HG03521 (cell line): ENCODE measurements around the gene FKBP9.
"Not testable (repeated sequence)": the region's sequence is repeated elsewhere in the genome, so short reads cannot be mapped to it uniquely, and the experiment has no call there.

Source experiments
- ATAC-seq: cut with Tn5 transposase; IDR thresholded peaks from one replicate; pipeline ENCODE4 v1.9.1; 2021; ENCODE audit warnings: mild to moderate bottlenecking, moderate library complexity; ENCODE audit not compliant: unreplicated experiment

Gene FKBP9

GRCh38 chr7:32947420-32947983, 9.7 kb upstream of the FKBP9 start:
- ATAC-seq: no peak

- ATAC-seq: no peak
These were observed 9.0 kb upstream of the FKBP9 start for GRCh38 chr7:32948202-32948601.

DNA sequence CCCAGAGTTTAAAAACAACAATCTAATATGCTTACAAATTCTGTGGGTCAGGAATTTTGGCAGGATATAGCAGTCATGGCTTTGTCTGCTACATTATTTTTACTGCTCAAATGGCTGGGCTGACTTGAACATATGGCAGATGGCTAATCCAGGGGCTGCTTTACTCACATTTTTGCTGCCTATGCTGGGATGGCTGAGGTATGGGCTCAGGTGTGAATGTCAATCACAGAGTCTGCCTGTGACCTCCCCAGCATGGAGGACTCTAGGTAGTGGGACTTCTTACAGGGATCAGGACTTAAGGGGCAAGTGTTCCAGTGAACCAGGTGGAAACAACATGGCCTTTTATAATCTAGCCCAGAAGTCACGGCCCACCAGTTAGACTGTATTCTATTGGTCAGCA, 4.4 kb upstream of the FKBP9 start:
- ATAC-seq: no peak

DNA sequence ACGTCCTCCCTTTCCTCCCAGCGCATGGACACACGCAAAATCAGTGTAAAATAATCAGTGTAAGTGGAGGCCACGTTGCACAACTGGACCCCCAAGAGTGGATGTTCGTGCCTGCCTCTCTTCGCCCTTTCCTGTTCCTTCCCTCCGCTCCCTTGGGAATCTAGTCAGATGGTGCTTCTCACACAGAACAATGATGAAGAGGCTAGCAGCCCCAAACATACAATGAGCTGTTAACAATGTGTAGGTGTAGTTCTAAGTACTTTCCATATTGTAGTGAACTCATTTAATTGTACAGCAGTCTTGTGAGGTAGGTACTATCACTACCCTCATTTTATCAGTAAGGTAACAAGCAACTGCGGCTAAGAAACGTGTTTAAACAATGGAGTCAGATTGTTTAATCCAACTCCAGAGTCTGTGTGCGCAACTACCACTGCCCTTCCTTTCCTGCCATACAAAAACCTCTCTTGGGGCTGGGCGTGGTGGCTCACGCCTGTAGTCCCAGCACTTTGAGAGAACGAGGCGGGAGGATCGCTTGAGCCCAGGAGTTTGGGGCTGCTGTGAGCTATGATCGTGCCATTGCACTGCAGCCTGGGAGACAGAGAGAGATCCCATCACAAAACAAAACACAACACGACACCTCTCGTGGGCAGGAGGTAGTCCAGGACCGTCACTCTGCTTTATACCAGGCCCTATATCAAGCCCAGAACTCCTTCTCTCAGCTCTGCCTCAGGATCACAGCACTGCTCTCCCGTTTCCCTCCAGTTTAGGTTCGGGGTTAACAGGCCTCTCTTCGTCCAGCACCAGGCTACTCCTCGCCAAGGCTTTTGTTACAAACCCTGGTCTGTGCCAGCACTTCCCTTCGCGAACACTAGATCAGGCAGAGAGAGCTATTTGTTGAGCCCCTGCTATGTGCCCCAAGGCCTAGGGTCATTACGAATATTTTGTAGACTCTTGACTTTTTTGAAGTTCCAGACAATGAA, 1.1 kb downstream of the FKBP9 start:
- no peak for ATAC-seq

DNA sequence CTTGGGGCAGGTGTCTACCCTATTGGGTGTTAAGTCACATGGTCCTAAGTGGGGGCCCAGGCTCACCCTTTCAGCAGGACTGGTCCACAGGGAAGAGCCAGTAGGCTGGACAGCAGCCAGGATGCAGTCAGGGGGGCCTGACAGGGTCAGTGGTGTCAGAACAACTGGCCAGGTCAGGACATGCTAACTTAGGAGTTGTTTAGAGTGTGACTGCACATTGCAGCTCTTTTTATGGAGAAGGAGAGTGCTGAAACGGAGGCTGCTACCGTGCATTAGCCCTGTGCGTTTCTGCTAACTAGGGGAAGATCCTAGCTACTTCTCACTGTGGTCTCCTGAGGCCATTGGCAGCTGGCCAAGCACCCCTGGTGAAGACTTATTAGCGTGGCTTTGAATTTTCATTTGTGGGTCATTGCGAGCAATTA, 6.7 kb downstream of the FKBP9 start:
- not testable (repeated sequence) for ATAC-seq

GRCh38 chr7:32964461-32965159, 7.4 kb downstream of the FKBP9 start:
- ATAC-seq: peak; percentile 97

- not testable (repeated sequence) for ATAC-seq
These were observed 9.4 kb downstream of the FKBP9 start for GRCh38 chr7:32966489-32967267.

DNA sequence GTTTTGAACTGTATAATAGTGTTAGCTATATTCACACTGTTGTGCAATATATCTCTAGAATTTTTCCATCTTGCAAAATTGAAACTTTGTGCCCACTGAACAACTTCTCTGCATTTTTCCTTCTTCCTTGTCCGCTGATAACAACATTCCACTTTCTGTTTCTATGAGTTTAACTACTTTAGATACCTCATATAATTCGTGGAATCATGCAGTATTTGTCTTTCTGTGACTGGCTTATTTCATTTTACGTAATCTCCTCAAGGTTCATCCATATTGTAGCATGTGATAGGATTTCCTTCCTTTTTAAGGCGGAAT, 10.0 kb downstream of the FKBP9 start:
- ATAC-seq: not testable (repeated sequence)

- ATAC-seq: not testable (repeated sequence)
These were observed 14.7 kb downstream of the FKBP9 start for GRCh38 chr7:32971967-32972366.

GRCh38 chr7:32977159-32977558, 19.9 kb downstream of the FKBP9 start:
- not testable (repeated sequence) for ATAC-seq

GRCh38 chr7:32979246-32979645, 22.0 kb downstream of the FKBP9 start:
- not testable (repeated sequence) for ATAC-seq

- not testable (repeated sequence) for ATAC-seq
These were observed 22.7 kb downstream of the FKBP9 start for GRCh38 chr7:32979902-32980301.

DNA sequence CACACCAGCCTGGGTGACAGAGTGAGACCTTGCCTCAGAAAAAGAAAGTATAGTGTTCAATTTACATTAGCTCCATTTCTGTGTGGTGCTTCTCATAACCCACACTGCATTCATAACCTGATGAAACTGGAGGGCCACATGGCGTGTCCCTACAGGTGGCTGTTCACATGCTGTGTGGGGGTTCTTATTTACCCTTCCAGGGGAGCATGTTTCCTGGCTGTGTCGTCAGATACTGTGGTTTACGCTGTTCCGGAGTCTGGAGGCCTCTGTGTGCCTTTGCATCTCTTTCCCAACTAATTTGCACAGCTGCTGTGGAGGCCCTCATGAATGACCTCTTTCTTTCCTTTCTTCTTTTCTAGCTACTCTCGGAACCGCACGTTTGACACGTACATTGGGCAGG, 30.9 kb downstream of the FKBP9 start:
- ATAC-seq: peak; percentile 42

- not testable (repeated sequence) for ATAC-seq
These were observed 33.9 kb downstream of the FKBP9 start for GRCh38 chr7:32991068-32991585.

DNA sequence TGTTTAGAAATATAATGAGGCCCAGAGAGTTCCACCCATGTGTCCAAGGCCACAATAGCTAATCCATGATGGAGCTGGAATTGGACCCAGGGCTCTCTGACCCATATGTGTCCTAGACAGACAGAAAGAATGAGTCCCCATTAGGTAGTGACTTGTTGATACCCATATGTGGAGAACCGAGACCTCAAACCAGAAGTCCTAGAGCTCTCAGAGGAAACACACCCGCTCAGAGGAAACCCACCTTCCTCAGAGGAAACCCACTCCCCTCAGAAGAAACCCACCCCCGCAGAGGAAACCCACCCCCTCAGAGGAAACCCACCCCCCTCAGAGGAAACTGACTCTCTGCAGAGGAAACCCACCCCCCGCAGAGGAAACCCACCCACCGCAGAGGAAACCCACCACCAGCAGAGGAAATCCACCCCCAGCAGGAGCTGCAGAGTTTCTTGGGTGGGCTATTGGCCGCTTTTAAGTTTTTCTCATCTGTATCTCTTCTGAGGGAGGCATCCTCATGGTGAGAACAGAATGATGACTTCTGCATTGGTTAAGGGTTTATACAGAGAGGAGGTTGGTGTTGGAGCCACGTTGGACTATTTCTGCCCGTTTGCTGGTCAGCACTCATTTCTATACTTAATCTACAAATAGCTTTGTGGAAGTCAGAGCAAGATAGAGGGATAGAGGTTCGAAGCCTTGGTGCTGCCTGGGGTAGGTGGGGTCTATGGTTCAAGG, 34.9 kb downstream of the FKBP9 start:
- not testable (repeated sequence) for ATAC-seq

GRCh38 chr7:32992750-32993149, 35.5 kb downstream of the FKBP9 start:
- ATAC-seq: not testable (repeated sequence)

- not testable (repeated sequence) for ATAC-seq
These were observed 40.7 kb downstream of the FKBP9 start for GRCh38 chr7:32997956-32998355.

GRCh38 chr7:32998361-32999171, 41.3 kb downstream of the FKBP9 start:
- ATAC-seq: not testable (repeated sequence)

DNA sequence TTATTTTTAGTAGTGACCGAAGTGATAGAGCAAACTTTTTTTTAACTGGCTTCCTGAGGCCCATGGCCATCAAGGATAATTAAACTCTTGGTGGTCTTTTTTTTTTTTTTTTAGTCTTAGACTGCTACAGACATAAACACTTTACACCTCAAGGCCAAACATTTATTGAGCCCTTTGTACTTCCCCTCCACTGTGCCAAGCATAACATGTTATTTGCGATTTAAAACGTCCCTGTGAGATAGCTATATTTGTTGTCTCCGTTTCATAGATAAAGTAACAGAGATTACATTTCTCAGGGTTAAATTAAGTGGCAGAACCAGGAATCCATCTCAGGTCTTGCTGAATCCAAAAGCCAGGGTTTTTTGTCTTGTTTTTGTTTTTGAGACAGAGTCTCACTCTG, 42.1 kb downstream of the FKBP9 start:
- not testable (repeated sequence) for ATAC-seq
